Measurements from ENCODE around the gene SLC25A34. TPM values are rescaled to one million over a fixed set of nuclear protein-coding genes. Genes with fewer than 3 reads are reported as not detected.

The SLC25A34 gene
- total and polyA plus RNA-seq, 4 donors: 1.6 to 4.2 (median 2.2) TPM

DNA sequence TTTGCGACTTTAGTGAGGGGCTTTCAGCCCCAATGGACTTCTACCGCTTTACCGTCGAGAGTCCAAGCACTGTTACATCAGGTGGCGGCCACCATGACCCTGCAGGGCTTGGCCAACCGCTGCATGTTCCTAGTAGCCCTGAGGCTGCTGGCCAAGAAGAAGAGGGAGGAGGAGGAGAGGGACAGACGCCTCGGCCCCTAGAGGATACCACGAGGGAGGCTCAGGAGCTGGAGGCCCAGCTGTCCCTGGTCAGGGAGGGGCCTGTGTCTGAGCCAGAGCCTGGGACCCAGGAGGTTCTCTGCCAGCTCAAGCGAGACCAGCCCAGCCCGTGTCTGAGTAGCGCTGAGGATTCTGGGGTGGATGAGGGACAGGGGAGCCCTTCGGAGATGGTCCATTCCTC, 8.6 kb upstream of the SLC25A34 start:
- no peak overlapping the region for H3K27ac ChIP-seq (ENCODE audit: low read depth in 1 of 2, low read length in 1 of 2)
- 89 to 95% methylated on average over 13 of the region's 13 CpGs for WGBS, 2 donors
- DNase-seq (peak in 1 of 3 donors; percentile 6), ATAC-seq (ENCODE audit: insufficient read depth, low FRiP score) (no peak)
- peaks cover 0 to 1% (median 0%) of the 10 kb centered on the region in 5 donors for H3K4me1 ChIP-seq (ENCODE audit: control insufficient read depth in 5 of 5, insufficient read depth in 5 of 5, low read length in 5 of 5)
- H3K9me3 ChIP-seq (ENCODE audit: control insufficient read depth in 4 of 4, insufficient read depth in 3 of 4, low read length in 3 of 4): no peaks in the 10 kb centered on the region
- H3K27me3 ChIP-seq (ENCODE audit: control insufficient read depth in 3 of 3, insufficient read depth in 3 of 3, low read length in 2 of 3): no peaks in the 10 kb centered on the region
- peaks cover 10 to 86% (median 32%) of the 10 kb centered on the region in 4 donors for H3K36me3 ChIP-seq (ENCODE audit: control insufficient read depth in 4 of 4, insufficient read depth in 4 of 4, low read length in 4 of 4)
- no peak overlapping the region for H3K4me3 ChIP-seq
- no peak for TF ChIP-seq CTCF (IDR thresholded peaks at IDR 0.05; ENCODE audit: control extremely low read depth, extremely low read depth)
- H3K9ac ChIP-seq (ENCODE audit: insufficient read depth in 1 of 2, low read length in 2 of 2): no peak overlapping the region

DNA sequence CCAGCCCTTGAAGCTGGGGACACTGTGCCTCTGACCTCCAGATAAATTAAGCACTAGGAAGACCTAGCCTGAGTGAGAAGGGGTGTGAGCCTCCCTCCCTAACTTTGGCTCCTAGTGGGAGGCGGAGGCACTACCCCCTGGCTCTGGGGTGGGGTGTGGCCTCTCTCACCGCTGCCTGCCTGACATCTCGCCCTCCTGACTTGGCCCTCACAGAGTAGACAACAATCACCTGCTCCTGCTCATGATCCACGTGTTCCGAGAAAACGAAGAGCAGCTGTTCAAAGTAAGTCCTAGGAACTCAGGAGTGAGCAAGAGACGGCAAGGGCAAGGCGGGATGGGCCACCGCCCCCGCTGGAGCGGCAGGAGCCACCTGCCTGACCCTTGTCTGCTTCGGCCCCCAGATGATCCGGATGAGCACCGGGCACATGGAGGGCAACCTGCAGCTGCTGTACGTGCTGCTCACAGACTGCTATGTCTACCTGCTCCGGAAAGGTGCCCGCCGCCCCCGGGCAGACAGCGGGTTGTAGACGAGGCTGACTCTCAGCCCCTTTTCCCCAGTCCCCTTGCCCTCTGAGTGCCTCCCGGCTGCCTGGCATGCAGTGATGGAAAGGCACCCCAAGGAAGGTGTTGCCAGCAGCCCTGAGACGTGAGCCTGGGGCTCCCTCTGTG, 8.1 kb upstream of the SLC25A34 start:
- H3K4me1 ChIP-seq (ENCODE audit: control insufficient read depth in 5 of 5, insufficient read depth in 5 of 5, low read length in 5 of 5): peaks cover 0 to 1% (median 0%) of the 10 kb centered on the region in 5 donors
- TF ChIP-seq CTCF (IDR thresholded peaks at IDR 0.05; ENCODE audit: control extremely low read depth, extremely low read depth): no peak
- peaks cover 10 to 87% (median 31%) of the 10 kb centered on the region in 4 donors for H3K36me3 ChIP-seq (ENCODE audit: control insufficient read depth in 4 of 4, insufficient read depth in 4 of 4, low read length in 4 of 4)
- H3K27me3 ChIP-seq (ENCODE audit: control insufficient read depth in 3 of 3, insufficient read depth in 3 of 3, low read length in 2 of 3): no peaks in the 10 kb centered on the region
- ATAC-seq (ENCODE audit: insufficient read depth, low FRiP score): no peak
- WGBS, 2 donors: 96 to 97% methylated on average over 20 to 23 of the region's 23 CpGs
- no peaks in the 10 kb centered on the region for H3K9me3 ChIP-seq (ENCODE audit: control insufficient read depth in 4 of 4, insufficient read depth in 3 of 4, low read length in 3 of 4)
- H3K27ac ChIP-seq (ENCODE audit: low read depth in 1 of 2, low read length in 1 of 2): no peak overlapping the region
- no peak overlapping the region for H3K4me3 ChIP-seq
- DNase-seq: peak in 1 of 3 donors; percentile 8
- H3K9ac ChIP-seq (ENCODE audit: insufficient read depth in 1 of 2, low read length in 2 of 2): no peak overlapping the region

DNA sequence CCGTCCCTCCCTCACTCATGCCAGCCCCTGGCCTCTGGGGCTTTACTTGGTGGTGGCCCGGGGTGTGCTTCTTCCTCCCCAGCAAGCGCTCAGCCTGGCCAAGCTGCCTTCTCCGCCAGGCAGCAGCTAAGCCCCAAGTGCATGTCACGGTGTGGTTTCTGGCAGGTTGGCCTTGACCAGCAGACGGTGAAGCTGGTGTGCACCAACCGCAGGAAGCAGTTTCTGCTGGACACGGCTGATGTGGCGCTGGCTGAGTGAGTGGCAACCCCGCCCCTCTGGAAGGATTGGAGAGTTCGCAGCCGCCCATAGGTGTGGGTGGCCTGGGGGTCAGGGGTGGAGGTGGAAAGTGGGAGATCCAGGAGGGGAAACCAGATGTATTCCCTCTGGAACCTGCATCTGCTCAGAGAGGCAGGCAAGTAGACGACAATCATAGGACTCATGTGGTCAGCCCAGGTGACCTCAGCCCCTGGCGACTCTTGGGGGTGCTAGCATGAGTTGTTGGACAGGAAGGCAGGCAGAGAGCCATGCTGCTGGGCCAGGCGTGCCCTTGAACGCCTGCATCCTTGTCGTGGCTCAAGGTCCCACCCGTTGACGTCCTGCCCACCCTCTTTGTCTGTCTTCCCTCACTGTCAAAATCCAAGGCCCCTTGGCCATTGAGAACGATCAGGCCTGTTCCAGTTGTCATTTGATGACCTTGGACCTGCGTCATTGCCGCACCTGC, 7.0 kb upstream of the SLC25A34 start:
- Histone ChIP-seq H3K9ac (ENCODE audit: insufficient read depth in 1 of 2, low read length in 2 of 2) (no peak overlapping the region), H3K27ac (ENCODE audit: low read depth in 1 of 2, low read length in 1 of 2) (no peak overlapping the region), H3K27me3 (ENCODE audit: control insufficient read depth in 3 of 3, insufficient read depth in 3 of 3, low read length in 2 of 3) (no peaks in the 10 kb centered on the region), H3K9me3 (ENCODE audit: control insufficient read depth in 4 of 4, insufficient read depth in 3 of 4, low read length in 3 of 4) (no peaks in the 10 kb centered on the region), H3K4me1 (ENCODE audit: control insufficient read depth in 5 of 5, insufficient read depth in 5 of 5, low read length in 5 of 5) (peaks cover 0 to 1% (median 0%) of the 10 kb centered on the region in 5 donors), H3K4me3 (no peak overlapping the region), H3K36me3 (ENCODE audit: control insufficient read depth in 4 of 4, insufficient read depth in 4 of 4, low read length in 4 of 4) (peaks cover 10 to 90% (median 28%) of the 10 kb centered on the region in 4 donors)
- DNase-seq (peak in 1 of 3 donors; percentile 8), ATAC-seq (ENCODE audit: insufficient read depth, low FRiP score) (no peak)
- TF ChIP-seq CTCF (IDR thresholded peaks at IDR 0.05; ENCODE audit: control extremely low read depth, extremely low read depth): no peak
- 89 to 92% methylated on average over 22 of the region's 22 CpGs for WGBS, 2 donors
